SH-SY5Y (cell line): ENCODE measurements around the gene EPS15.

ENCODE experiments used
- GATA2 ChIP-seq: IDR thresholded peaks from 2 replicates; pipeline ENCODE4 v1.6.1; 2011; ENCODE audit warnings: mild to moderate bottlenecking, low read depth, low read length
- GATA3 ChIP-seq: IDR thresholded peaks from 2 replicates; pipeline ENCODE4 v1.6.1; 2011; ENCODE audit warnings: low read depth, mild to moderate bottlenecking, low read length, moderate library complexity

GRCh38 chr1:51537568-51537967, 18.5 kb upstream of the EPS15 start:
- TF ChIP-seq GATA2 = no peak
- no peak for TF ChIP-seq GATA3
